Endothelial cell of umbilical vein (primary cell): Measurements from ENCODE around the gene ELANE. TPM values are rescaled to one million over a fixed set of nuclear protein-coding genes. Genes with fewer than 3 reads are reported as not detected.

Experiments used
- BruUV-seq: library from RNA; stranded (reverse); fragments of 400-500 nt; replicated peaks from 2 replicates; lab custom pipeline; 2021; lab: Mats Ljungman, UMichigan
- CTCF ChIA-PET: fragments of 300-600, 350-600 bp; sonication (Branson Sonifier 250); formaldehyde crosslinking; loops from one replicate; lab custom pipeline; 2021; ENCODE audit warnings: antibody characterized with exemption, inconsistent platforms; lab: Charles Lee
- POLR2A ChIA-PET: fragments of 300-600, 350-600 bp; sonication (Branson Sonifier 250); formaldehyde crosslinking; loops from one replicate; lab custom pipeline; 2021; ENCODE audit warnings: antibody characterized with exemption, inconsistent platforms; lab: Charles Lee
- DNase-seq: peaks from one replicate; pipeline ENCODE4 v3.0.0-alpha.2; 2011; ENCODE audit warnings: low read depth, low spot score
- FAIRE-seq: peaks from 2 replicates; lab custom pipeline; 2011; peaks lifted over from hg19 to GRCh38; lab: Jason Lieb, UNC
- H2AFZ ChIP-seq: 2 replicates; pipeline ENCODE4 v1.6.0; 2012; ENCODE audit warnings: low read depth, low read length, control low read depth, inconsistent platforms
- H3K27ac ChIP-seq: 2 replicates; pipeline ENCODE4 v1.5.1; 2011; ENCODE audit warnings: low read depth, mild to moderate bottlenecking, control low read depth, low read length, moderate library complexity; ENCODE audit not compliant: insufficient read depth
- H3K27me3 ChIP-seq, 2 experiments: 2 replicates each; pipeline versions ENCODE4 v1.6.0 to v1.6.1; 2011; ENCODE audit warnings: low read length in 2 of 2, mixed read lengths in 1 of 2; ENCODE audit not compliant: control insufficient read depth in 2 of 2, insufficient read depth in 2 of 2
- H3K36me3 ChIP-seq, 2 experiments: 2 replicates in 1 of 2; 3 replicates in 1 of 2; pipeline ENCODE4 v1.5.1; 2011; ENCODE audit warnings: low read length in 2 of 2, mild to moderate bottlenecking in 1 of 2, moderate library complexity in 1 of 2; ENCODE audit not compliant: control insufficient read depth in 2 of 2, insufficient read depth in 2 of 2; ENCODE audit errors: extremely low read depth in 1 of 2
- H3K4me1 ChIP-seq: 3 replicates; pipeline ENCODE4 v1.5.1; 2011; ENCODE audit warnings: mild to moderate bottlenecking, low read length; ENCODE audit not compliant: control insufficient read depth, insufficient read depth; ENCODE audit errors: extremely low read depth
- H3K4me2 ChIP-seq: 2 replicates; pipeline ENCODE4 v1.6.1; 2011; ENCODE audit warnings: low read length, control low read depth, mixed read lengths; ENCODE audit not compliant: insufficient read depth
- H3K4me3 ChIP-seq, 3 experiments: fragments of 200-600 bp in 1 of 3; sonication (generic), shearing (Covaris generic) in 1 of 3; replicated peaks in 1 of 3; 2 replicates each; pipeline ENCODE4 v1.5.1; 2011 to 2016; ENCODE audit warnings: control low read depth in 3 of 3, low read length in 3 of 3, mild to moderate bottlenecking in 2 of 3, inconsistent platforms in 1 of 3, low read depth in 1 of 3, moderate library complexity in 1 of 3; ENCODE audit not compliant: insufficient read depth in 1 of 3
- H3K79me2 ChIP-seq: 2 replicates; pipeline ENCODE4 v1.6.0; 2012; ENCODE audit warnings: low read length, inconsistent platforms; ENCODE audit not compliant: control insufficient read depth, insufficient read depth
- H3K9ac ChIP-seq: replicated peaks from 2 replicates; pipeline ENCODE3; 2011; ENCODE audit warnings: low read length, control low read depth; ENCODE audit not compliant: insufficient read depth; ENCODE audit errors: extremely low read depth
- H3K9me1 ChIP-seq: replicated peaks from 3 replicates; pipeline ENCODE4 v1.6.0; 2011; ENCODE audit warnings: mild to moderate bottlenecking, low read length; ENCODE audit not compliant: control insufficient read depth, insufficient read depth; ENCODE audit errors: extremely low read depth
- H3K9me3 ChIP-seq: replicated peaks from 2 replicates; pipeline ENCODE4 v1.5.1; 2012; ENCODE audit warnings: low read length, inconsistent platforms; ENCODE audit not compliant: control insufficient read depth, insufficient read depth
- H4K20me1 ChIP-seq: replicated peaks from 2 replicates; pipeline ENCODE3; 2011; ENCODE audit warnings: mild to moderate bottlenecking, low read length; ENCODE audit not compliant: control insufficient read depth, insufficient read depth; ENCODE audit errors: extremely low read depth
- CTCF ChIP-seq, 2 donors: IDR thresholded peaks; 1 replicate in 1 of 2; 2 replicates in 1 of 2; pipeline ENCODE4 v1.5.1; 2011; ENCODE audit warnings: low read length in 2 of 2, mild to moderate bottlenecking in 2 of 2, moderate library complexity in 2 of 2, control low read depth in 1 of 2, inconsistent platforms in 1 of 2, low read depth in 1 of 2; ENCODE audit not compliant: insufficient read depth in 1 of 2; ENCODE audit errors: extremely low read depth in 1 of 2
- EZH2 ChIP-seq: IDR thresholded peaks from 2 replicates; pipeline ENCODE4 v1.6.1; 2012; ENCODE audit warnings: borderline replicate concordance, low read depth, mild to moderate bottlenecking, moderate library complexity, low read length, inconsistent platforms; ENCODE audit not compliant: severe bottlenecking
- FOS ChIP-seq: IDR thresholded peaks from 2 replicates; pipeline ENCODE4 v1.6.1; 2011; ENCODE audit warnings: mild to moderate bottlenecking, low read length, moderate library complexity, borderline replicate concordance; ENCODE audit not compliant: insufficient read depth
- GATA2 ChIP-seq: IDR thresholded peaks from 2 replicates; pipeline ENCODE4 v1.7.0; 2011; ENCODE audit warnings: low read depth, mild to moderate bottlenecking, moderate library complexity, mixed read lengths, low read length; ENCODE audit not compliant: insufficient read length, insufficient read depth
- JUN ChIP-seq: IDR thresholded peaks from 2 replicates; pipeline ENCODE4 v1.6.1; 2011; ENCODE audit warnings: borderline replicate concordance, low read depth; ENCODE audit not compliant: insufficient read length, insufficient read depth
- MAX ChIP-seq: IDR thresholded peaks from 2 replicates; pipeline ENCODE4 v1.6.1; 2011; ENCODE audit not compliant: insufficient read depth, insufficient read length
- MYC ChIP-seq: IDR thresholded peaks from one replicate; pipeline ENCODE4 v1.6.1; 2011; ENCODE audit warnings: mild to moderate bottlenecking, low read depth, low read length
- POLR2A ChIP-seq: IDR thresholded peaks from 2 replicates; pipeline ENCODE4 v1.6.1; 2012; ENCODE audit warnings: low read depth, mild to moderate bottlenecking, control low read depth, low read length
- POLR2AphosphoS5 ChIP-seq: IDR thresholded peaks from 2 replicates; pipeline ENCODE4 v1.6.1; 2012; ENCODE audit warnings: low read depth, mild to moderate bottlenecking, control low read depth, low read length, moderate library complexity; ENCODE audit not compliant: insufficient read depth
- dilution Hi-C: fragments of 300-500 bp; cut with MboI; formaldehyde crosslinking; loops from one replicate; pipeline ENCODE4 v1.15.0; 2019; ENCODE audit warnings: low sequenced_read_pairs; ENCODE audit not compliant: extremely low pct_ligation_motif_present
- intact Hi-C: fragments of 100-400 bp; cut with micrococcal nuclease; formaldehyde crosslinking; loops from one replicate; pipeline ENCODE4 v1.10.0; 2022
- polyA plus RNA-seq, 4 experiments: library from polyadenylated mRNA; depleted of rRNA in 3 of 4; stranded (reverse) in 3 of 4; unstranded in 1 of 4; fragments of >200 nt; gene quantifications; 2 replicates each; pipeline versions ENCODE4 v1.2.1 to v1.2.3, GENCODE V29; 2011 to 2012; ENCODE audit warnings: missing spikeins in 1 of 4
- total RNA-seq: library from RNA; stranded (reverse); gene quantifications from 2 replicates; pipeline ENCODE4 v1.2.3, GENCODE V29; 2021

ELANE gene
- total and polyA plus RNA-seq, 2 donors (not counting 3 experiments of a cell fraction or from before 2014, with no cell fraction given), result not detected

DNA sequence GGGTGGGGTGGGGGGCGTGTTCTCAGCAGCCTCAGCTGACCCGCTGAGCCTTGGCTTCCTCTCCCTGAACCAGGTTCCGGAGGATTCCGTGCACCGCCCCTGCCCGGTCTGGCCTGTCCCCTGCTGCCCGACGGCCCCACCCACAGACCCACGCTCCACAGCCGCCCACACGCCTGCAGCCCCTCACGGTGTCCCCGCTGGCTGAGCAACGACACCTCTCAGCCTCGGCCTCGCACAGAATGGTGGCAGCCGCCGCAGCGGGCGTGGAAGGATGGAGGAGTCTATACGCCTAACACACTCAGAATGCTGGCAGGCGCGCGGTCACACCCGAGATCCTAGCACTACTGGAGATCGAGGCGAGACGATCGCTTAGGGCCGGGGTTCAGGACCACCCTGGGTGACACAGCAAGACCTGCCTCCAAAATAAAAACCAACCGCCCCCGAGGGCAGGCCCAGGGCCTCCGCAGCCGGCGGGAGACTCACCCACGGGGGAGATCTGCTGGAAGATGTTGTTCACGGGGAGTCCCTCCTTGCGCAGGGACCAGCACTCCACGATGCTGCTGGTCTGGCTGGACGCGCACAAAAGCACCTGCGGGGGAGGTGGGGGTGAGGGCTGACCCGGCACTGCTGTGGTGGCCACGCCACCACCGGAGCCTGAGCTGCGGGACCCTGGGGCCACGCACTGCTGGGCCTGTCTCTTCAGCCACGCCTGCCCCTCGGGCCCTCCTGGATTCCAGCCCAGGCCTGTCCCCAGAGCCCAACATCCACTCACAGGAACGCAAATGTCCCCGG is 32.5 kb downstream of the ELANE start:
- Histone ChIP-seq H3K9me3 (no peaks in the 10 kb centered on the region), H3K9me1 (no peaks in the 10 kb centered on the region), H3K27me3 (no peaks in the 10 kb centered on the region), H3K4me3 (no peak overlapping the region), H3K27ac (no peak overlapping the region), H4K20me1 (no peaks in the 10 kb centered on the region), H3K4me2 (no peak overlapping the region), H3K4me1 (no peaks in the 10 kb centered on the region), H2AFZ (no peak overlapping the region), H3K9ac (no peak overlapping the region), H3K36me3 (peaks cover 8 to 39% of the 10 kb centered on the region in 2 experiments), H3K79me2 (no peaks in the 10 kb centered on the region)
- no peak for FAIRE-seq
- ChIA-PET CTCF (no interaction called here), POLR2A (no interaction called here)
- intact Hi-C loops, result no loop called here
- no peak for DNase-seq
- TF ChIP-seq POLR2AphosphoS5, result no peak
- TF ChIP-seq MYC, result no peak
- no peak for TF ChIP-seq GATA2
- TF ChIP-seq POLR2A, result no peak
- TF ChIP-seq JUN, result no peak
- TF ChIP-seq MAX, result no peak
- no peak for TF ChIP-seq EZH2
- no peak for TF ChIP-seq FOS
- TF ChIP-seq CTCF (IDR thresholded peaks at IDR 0.05; ENCODE audit: extremely low read depth in 1 of 2, insufficient read depth in 1 of 2, low read depth in 1 of 2, low read length in 2 of 2), result no peak
- no TSS peak for BruUV-seq
- dilution Hi-C loops, result no loop called here
